Mucosa of descending colon (tissue), 3 donors: Measurements from ENCODE around the gene TFDP1. TPM values are rescaled to one million over a fixed set of nuclear protein-coding genes. Genes with fewer than 3 reads are reported as not detected.

ENCODE experiments used
- ATAC-seq: fragments of 200-7000 bp; cut with Tn5 transposase; one replicate; pipeline ENCODE4 v1.9.1; 2020; ENCODE audit warnings: mild to moderate bottlenecking, moderate library complexity
- DNase-seq, 3 donors: peaks; one replicate each; pipeline ENCODE4 v3.0.0-alpha.2; 2020
- H3K36me3 ChIP-seq: fragments of 200-600 bp; one replicate; pipeline ENCODE4 v1.8.0; 2021; ENCODE audit warnings: low read depth, mild to moderate bottlenecking
- H3K4me1 ChIP-seq: fragments of 200-600 bp; one replicate; pipeline ENCODE4 v1.8.0; 2021; ENCODE audit warnings: low read depth, mild to moderate bottlenecking
- H3K4me3 ChIP-seq: fragments of 200-600 bp; one replicate; pipeline ENCODE4 v1.8.0; 2021; ENCODE audit warnings: mild to moderate bottlenecking
- H3K9me3 ChIP-seq: fragments of 200-600 bp; one replicate; pipeline ENCODE4 v1.8.0; 2021; ENCODE audit warnings: mild to moderate bottlenecking
- intact Hi-C, 2 donors: fragments of 100-400 bp; cut with DNase I in 1 of 2; cut with micrococcal nuclease in 1 of 2; formaldehyde crosslinking; loops; one replicate each; pipeline versions ENCODE4 v1.11.0 to v1.11.1; 2022; cut with DNase I, micrococcal nuclease
- total RNA-seq, 3 donors: library from RNA; stranded (reverse); fragmentation: NEBNext Ultra II Directional in 2 of 3; extraction: Animal tissue kit (Norgen Biotek cat#: 25700) in 2 of 3; gene quantifications; one replicate each; pipeline versions ENCODE4 v1.2.1 to v1.2.4, GENCODE V29; 2021 to 2023
- TF ChIP-seq, protein P1 (sequence below): fragments of 200-600 bp; IDR thresholded peaks from one replicate; pipeline ENCODE4 v1.8.0; 2022; ENCODE audit warnings: antibody characterized with exemption, mild to moderate bottlenecking
- donor health status: DM: no; HTN: no; CAD: no; lungs with moderate emphysema.
- donor health status: DM: no; HTN: no; CAD: no.
- donor health status: DM: no; HTN: yes; CAD: no.

The TFDP1 gene
- total RNA-seq, 3 donors from 2014 or later = 52.7 to 66.4 (median 54.3) TPM

DNA sequence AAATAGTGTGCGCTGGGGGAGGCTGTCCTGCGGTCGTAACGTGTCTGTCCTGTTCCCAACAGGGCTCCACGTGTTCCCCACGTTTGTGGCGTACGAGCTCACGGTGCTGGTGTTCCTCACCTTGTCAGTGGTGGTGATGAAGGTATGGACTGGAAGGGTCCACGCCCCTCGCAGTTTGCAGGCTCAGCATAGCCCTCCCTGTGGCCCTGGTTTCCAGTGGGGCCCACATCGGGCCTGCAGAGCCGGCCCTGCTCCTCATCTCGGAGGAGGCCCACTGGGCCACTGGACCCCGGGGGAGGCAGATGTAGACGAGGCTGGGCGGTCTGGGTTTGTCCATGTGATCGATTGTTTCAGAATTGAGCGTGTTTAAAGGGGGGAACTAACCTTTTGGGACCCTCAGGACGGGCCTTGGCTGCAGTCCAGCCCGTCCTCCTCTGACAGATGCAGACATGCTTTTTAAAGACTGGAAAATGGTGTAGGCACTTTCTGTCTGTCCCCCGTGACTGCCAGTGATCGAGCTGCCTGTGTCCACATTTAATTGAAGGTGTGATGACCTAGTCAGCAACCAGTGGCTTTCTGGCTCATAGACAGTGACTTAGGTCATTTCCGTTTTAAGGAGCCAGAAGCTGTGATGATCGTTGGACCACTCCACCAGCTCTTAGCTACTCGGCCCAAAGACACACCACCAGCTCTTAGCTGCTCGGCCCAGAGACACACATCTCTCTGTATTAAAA is 37.1 kb upstream of the TFDP1 start:
- TF ChIP-seq, protein P1, sequence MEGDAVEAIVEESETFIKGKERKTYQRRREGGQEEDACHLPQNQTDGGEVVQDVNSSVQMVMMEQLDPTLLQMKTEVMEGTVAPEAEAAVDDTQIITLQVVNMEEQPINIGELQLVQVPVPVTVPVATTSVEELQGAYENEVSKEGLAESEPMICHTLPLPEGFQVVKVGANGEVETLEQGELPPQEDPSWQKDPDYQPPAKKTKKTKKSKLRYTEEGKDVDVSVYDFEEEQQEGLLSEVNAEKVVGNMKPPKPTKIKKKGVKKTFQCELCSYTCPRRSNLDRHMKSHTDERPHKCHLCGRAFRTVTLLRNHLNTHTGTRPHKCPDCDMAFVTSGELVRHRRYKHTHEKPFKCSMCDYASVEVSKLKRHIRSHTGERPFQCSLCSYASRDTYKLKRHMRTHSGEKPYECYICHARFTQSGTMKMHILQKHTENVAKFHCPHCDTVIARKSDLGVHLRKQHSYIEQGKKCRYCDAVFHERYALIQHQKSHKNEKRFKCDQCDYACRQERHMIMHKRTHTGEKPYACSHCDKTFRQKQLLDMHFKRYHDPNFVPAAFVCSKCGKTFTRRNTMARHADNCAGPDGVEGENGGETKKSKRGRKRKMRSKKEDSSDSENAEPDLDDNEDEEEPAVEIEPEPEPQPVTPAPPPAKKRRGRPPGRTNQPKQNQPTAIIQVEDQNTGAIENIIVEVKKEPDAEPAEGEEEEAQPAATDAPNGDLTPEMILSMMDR = no peak
- Histone ChIP-seq H3K9me3 (no peaks in the 10 kb centered on the region), H3K4me1 (no peaks in the 10 kb centered on the region), H3K4me3 (no peak overlapping the region), H3K36me3 (no peaks in the 10 kb centered on the region)
- intact Hi-C loops = no loop called here
- ATAC-seq = no peak
- DNase-seq = no peak

DNA sequence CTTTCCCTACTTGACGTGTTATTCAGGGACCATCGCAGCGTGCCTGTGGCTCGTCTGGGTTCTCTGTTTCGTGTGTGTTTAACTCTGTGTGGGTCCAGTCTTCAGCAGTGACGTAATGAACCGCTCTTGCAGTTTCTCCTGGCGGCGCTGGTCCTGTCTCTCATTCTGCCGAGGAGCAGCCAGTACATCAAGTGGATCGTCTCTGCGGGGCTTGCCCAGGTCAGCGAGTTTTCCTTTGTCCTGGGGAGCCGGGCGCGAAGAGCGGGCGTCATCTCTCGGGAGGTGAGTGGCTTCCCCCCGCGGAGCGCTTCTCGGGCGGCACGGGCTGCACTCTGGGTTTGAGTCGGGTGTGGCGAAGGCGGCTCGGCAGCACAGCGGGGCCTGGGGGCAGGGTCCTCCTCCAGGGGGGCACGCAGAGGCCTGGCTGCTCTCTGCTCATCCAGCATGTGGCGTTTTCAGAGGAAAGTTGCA is 36.3 kb upstream of the TFDP1 start:
- Histone ChIP-seq H3K9me3 (no peaks in the 10 kb centered on the region), H3K36me3 (no peaks in the 10 kb centered on the region), H3K4me3 (no peak overlapping the region), H3K4me1 (no peaks in the 10 kb centered on the region)
- DNase-seq (no peak), ATAC-seq (no peak)
- intact Hi-C loops = no loop called here
- TF ChIP-seq, protein P1 = no peak

DNA sequence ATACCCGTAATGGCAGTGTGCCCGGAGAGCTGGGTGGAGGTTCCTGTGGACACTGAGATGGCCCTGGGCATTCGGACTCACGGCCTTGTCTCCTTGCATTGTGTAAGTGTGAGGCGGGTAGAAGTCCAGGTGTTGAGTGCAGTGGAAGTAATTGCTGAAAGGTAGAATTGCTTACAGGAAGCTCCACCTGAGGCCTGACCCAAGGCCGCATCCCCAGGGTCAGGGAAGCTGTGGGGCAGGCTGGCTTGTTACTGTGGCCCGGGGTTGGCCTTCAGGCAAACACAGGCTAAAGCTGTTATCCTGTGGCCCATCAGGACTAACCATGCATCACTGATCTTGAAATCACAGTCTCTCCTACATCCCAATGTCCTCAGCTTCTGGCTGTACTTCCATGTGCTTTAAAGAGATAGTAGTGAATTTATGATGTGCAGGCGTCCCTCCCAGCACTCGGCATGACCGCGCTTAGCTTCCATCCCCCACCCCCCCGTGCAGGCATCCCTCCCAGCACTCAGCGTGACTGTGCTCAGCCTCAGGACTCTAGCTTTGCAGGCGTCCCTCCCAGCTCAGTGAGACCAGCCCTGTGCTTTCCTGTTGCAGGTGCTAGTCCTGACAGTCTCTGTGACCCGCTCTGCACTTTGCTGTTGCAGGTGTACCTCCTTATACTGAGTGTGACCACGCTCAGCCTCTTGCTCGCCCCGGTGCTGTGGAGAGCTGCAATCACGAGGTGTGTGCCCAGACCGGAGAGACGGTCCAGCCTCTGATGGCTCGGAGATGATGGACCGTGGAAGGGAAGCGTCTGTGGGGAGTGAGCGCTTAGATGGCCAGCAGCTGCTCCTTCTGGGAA is 35.6 kb upstream of the TFDP1 start:
- Histone ChIP-seq H3K4me1 (no peaks in the 10 kb centered on the region), H3K4me3 (no peak overlapping the region), H3K9me3 (no peaks in the 10 kb centered on the region), H3K36me3 (no peaks in the 10 kb centered on the region)
- TF ChIP-seq, protein P1 = no peak
- intact Hi-C loops = no loop called here
- ATAC-seq (no peak), DNase-seq (no peak)

DNA sequence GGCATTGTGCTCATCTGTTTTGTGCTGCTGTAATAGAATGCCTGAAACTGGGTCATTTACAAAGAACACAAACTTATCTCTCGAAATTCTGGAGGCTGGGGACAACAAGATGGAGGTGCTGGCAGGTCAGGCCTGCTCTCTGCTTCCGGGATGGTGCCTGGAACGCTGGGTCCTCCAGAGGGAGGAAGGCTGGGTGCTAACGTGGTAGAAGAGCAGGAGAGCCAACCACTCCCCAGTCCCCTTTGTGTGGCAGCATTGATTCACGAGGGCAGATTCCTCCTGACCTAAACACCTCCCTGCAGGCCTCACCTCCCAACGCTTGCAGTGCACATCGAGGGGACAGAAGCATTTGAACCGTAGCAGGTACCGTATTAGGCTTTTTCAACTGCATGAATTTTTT is 34.1 kb upstream of the TFDP1 start:
- ATAC-seq (no peak), DNase-seq (no peak)
- Histone ChIP-seq H3K4me1 (no peaks in the 10 kb centered on the region), H3K36me3 (no peaks in the 10 kb centered on the region), H3K4me3 (no peak overlapping the region), H3K9me3 (no peaks in the 10 kb centered on the region)
- intact Hi-C loops = no loop called here
- TF ChIP-seq, protein P1 = no peak

DNA sequence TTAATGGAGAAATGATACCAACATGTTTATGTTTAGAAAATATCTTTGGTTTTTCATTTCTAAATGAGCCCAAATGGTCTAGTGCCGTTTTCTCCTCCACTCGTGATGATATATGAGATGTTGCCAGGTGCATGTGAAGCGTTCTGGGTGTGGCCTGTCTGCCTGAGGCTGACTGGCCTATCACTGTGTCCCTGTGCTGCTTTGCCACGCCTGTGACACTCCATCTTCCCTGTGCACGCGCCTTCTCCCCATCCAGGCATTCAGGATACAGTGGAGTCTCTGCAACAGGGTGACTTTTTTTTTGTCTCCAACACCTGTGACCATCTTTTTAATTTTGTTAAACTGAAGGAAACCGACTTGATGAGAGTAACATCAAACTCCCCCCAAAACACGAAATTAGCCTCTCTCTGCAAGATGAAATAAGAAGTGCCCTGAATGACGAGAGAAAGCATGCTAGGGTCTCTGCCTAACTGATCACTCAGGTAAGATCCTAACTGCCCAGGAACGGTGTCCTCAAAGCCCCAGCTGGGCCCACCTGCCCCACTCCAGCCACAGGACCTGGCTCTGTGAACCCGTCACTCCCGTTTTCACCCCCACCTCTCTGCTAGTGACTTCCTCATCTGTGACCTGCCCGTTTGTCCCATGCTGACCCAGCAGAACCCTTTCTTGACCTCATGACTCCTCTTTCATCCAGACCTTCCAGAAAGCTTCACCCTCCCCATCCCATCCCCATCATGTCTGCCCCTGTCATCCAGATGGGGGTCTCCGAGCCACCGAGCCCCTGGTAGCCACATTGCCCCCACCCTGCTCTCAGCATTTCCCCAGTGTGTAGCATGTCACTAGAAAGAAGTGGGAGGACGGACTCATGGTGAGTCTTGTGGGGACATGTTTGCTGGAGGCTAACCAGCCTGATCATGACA is 33.2 kb upstream of the TFDP1 start:
- intact Hi-C loops = no loop called here
- Histone ChIP-seq H3K4me3 (no peak overlapping the region), H3K36me3 (no peaks in the 10 kb centered on the region), H3K4me1 (no peaks in the 10 kb centered on the region), H3K9me3 (no peaks in the 10 kb centered on the region)
- DNase-seq = no peak
- ATAC-seq = no peak
- TF ChIP-seq, protein P1 = no peak
